SH-SY5Y (cell line): ENCODE results near the gene FBXO31.

Source experiments
- GATA2 ChIP-seq: IDR thresholded peaks from 2 replicates; pipeline ENCODE4 v1.6.1; 2011; ENCODE audit warnings: mild to moderate bottlenecking, low read depth, low read length
- GATA3 ChIP-seq: IDR thresholded peaks from 2 replicates; pipeline ENCODE4 v1.6.1; 2011; ENCODE audit warnings: low read depth, mild to moderate bottlenecking, low read length, moderate library complexity

FBXO31 gene

GRCh38 chr16:87363771-87364455, 19.7 kb downstream of the FBXO31 start:
- peak; percentile 70 for TF ChIP-seq GATA2
- no peak; the same call in 1 of the 2 replicates for TF ChIP-seq GATA3

GRCh38 chr16:87361916-87362619, 21.5 kb downstream of the FBXO31 start:
- TF ChIP-seq GATA3: no peak
- TF ChIP-seq GATA2: no peak

GRCh38 chr16:87360862-87361610, 22.5 kb downstream of the FBXO31 start:
- TF ChIP-seq GATA2: no peak
- TF ChIP-seq GATA3: no peak

GRCh38 chr16:87359121-87359520, 24.5 kb downstream of the FBXO31 start:
- no peak for TF ChIP-seq GATA2
- TF ChIP-seq GATA3: no peak

GRCh38 chr16:87358696-87359095, 24.9 kb downstream of the FBXO31 start:
- TF ChIP-seq GATA2 (no peak), GATA3 (no peak)

- TF ChIP-seq GATA2 (no peak), GATA3 (no peak)
Measured at GRCh38 chr16:87358250-87358649, 25.3 kb downstream of the FBXO31 start.

GRCh38 chr16:87356491-87356853, 27.1 kb downstream of the FBXO31 start:
- TF ChIP-seq GATA3 (no peak), GATA2 (no peak)

GRCh38 chr16:87353613-87354012, 30.0 kb downstream of the FBXO31 start:
- no peak for TF ChIP-seq GATA2
- TF ChIP-seq GATA3: no peak

- no peak for TF ChIP-seq GATA3
- TF ChIP-seq GATA2: no peak
Measured at GRCh38 chr16:87352818-87353217, 30.8 kb downstream of the FBXO31 start.

- TF ChIP-seq GATA3: no peak
- TF ChIP-seq GATA2: peak; percentile 47
Measured at GRCh38 chr16:87351320-87351698, 32.3 kb downstream of the FBXO31 start.

GRCh38 chr16:87350681-87351319, 32.8 kb downstream of the FBXO31 start:
- TF ChIP-seq GATA3 (no peak), GATA2 (no peak)

GRCh38 chr16:87350031-87350430, 33.5 kb downstream of the FBXO31 start:
- TF ChIP-seq GATA2 (no peak), GATA3 (no peak)

- TF ChIP-seq GATA3: no peak
- no peak for TF ChIP-seq GATA2
Measured at GRCh38 chr16:87348616-87349157, 34.9 kb downstream of the FBXO31 start.
